Measurements from ENCODE around the gene AP3S2.
"Not testable (repeated sequence)": the region's sequence is repeated elsewhere in the genome, so short reads cannot be mapped to it uniquely, and the experiment has no call there.

Gene AP3S2

GRCh38 chr15:89837830-89838178, 56.0 kb downstream of the AP3S2 start:
- H3K4me3 ChIP-seq (ENCODE audit: low read depth, low read length): no peak overlapping the region
- no peaks in the 10 kb centered on the region for H3K9me3 ChIP-seq (ENCODE audit: control insufficient read depth, low read length)
- no peaks in the 10 kb centered on the region for H3K4me1 ChIP-seq
- no peaks in the 10 kb centered on the region for H3K27me3 ChIP-seq (ENCODE audit: control insufficient read depth, insufficient read depth, low read length)
- H3K79me2 ChIP-seq: no peaks in the 10 kb centered on the region
- no peak for TF ChIP-seq CTCF (IDR thresholded peaks at IDR 0.05)
- no peak overlapping the region for H3K4me2 ChIP-seq (ENCODE audit: low read length)
- H3K36me3 ChIP-seq (ENCODE audit: control insufficient read depth, insufficient read depth, low read length): no peaks in the 10 kb centered on the region
- H2AFZ ChIP-seq: no peak overlapping the region
- no peak overlapping the region for H3K9ac ChIP-seq
- no peak overlapping the region for H3K27ac ChIP-seq

GRCh38 chr15:89837134-89837829, 56.5 kb downstream of the AP3S2 start:
- H3K4me3 ChIP-seq (ENCODE audit: low read depth, low read length): no peak overlapping the region
- H3K27ac ChIP-seq: no peak overlapping the region

GRCh38 chr15:89836267-89837133, 57.3 kb downstream of the AP3S2 start:
- Histone ChIP-seq H3K4me1 (no peaks in the 10 kb centered on the region), H3K9me3 (ENCODE audit: control insufficient read depth, low read length) (no peaks in the 10 kb centered on the region), H3K79me2 (no peaks in the 10 kb centered on the region), H3K4me3 (ENCODE audit: low read depth, low read length) (no peak overlapping the region), H3K27ac (no peak overlapping the region), H3K9ac (no peak overlapping the region), H3K36me3 (ENCODE audit: control insufficient read depth, insufficient read depth, low read length) (no peaks in the 10 kb centered on the region), H3K4me2 (ENCODE audit: low read length) (no peak overlapping the region), H2AFZ (no peak overlapping the region), H3K27me3 (ENCODE audit: control insufficient read depth, insufficient read depth, low read length) (no peaks in the 10 kb centered on the region)
- no peak for TF ChIP-seq CTCF (IDR thresholded peaks at IDR 0.05)

More at GRCh38 chr15:89837134-89837829, 56.5 kb downstream of the AP3S2 start:
- H3K9me3 ChIP-seq (ENCODE audit: control insufficient read depth, low read length): no peaks in the 10 kb centered on the region
- no peaks in the 10 kb centered on the region for H3K36me3 ChIP-seq (ENCODE audit: control insufficient read depth, insufficient read depth, low read length)
- H3K79me2 ChIP-seq: no peaks in the 10 kb centered on the region
- no peaks in the 10 kb centered on the region for H3K27me3 ChIP-seq (ENCODE audit: control insufficient read depth, insufficient read depth, low read length)
- H3K9ac ChIP-seq: no peak overlapping the region
- no peak for TF ChIP-seq CTCF (IDR thresholded peaks at IDR 0.05)
- no peak overlapping the region for H2AFZ ChIP-seq
- no peaks in the 10 kb centered on the region for H3K4me1 ChIP-seq
- H3K4me2 ChIP-seq (ENCODE audit: low read length): no peak overlapping the region

GRCh38 chr15:89835176-89835564, 58.6 kb downstream of the AP3S2 start:
- Histone ChIP-seq H3K36me3 (ENCODE audit: control insufficient read depth, insufficient read depth, low read length) (no peaks in the 10 kb centered on the region), H3K79me2 (no peaks in the 10 kb centered on the region), H3K27me3 (ENCODE audit: control insufficient read depth, insufficient read depth, low read length) (no peaks in the 10 kb centered on the region), H3K27ac (no peak overlapping the region), H3K9ac (no peak overlapping the region), H3K4me2 (ENCODE audit: low read length) (no peak overlapping the region), H2AFZ (no peak overlapping the region), H3K9me3 (ENCODE audit: control insufficient read depth, low read length) (no peaks in the 10 kb centered on the region), H3K4me1 (no peaks in the 10 kb centered on the region), H3K4me3 (ENCODE audit: low read depth, low read length) (no peak overlapping the region)
- no peak for TF ChIP-seq CTCF (IDR thresholded peaks at IDR 0.05)

GRCh38 chr15:89834465-89835175, 59.2 kb downstream of the AP3S2 start:
- H3K79me2 ChIP-seq; H3K36me3 ChIP-seq (ENCODE audit: control insufficient read depth, insufficient read depth, low read length); H3K27ac ChIP-seq; H3K9ac ChIP-seq; H3K27me3 ChIP-seq (ENCODE audit: control insufficient read depth, insufficient read depth, low read length); H2AFZ ChIP-seq; H3K9me3 ChIP-seq (ENCODE audit: control insufficient read depth, low read length); H3K4me2 ChIP-seq (ENCODE audit: low read length); H3K4me1 ChIP-seq; H3K4me3 ChIP-seq (ENCODE audit: low read depth, low read length): not testable (repeated sequence)

Data from parathyroid adenoma (tissue), 2 donors.